NCI-H345 (cell line): ENCODE results near the gene RAP2B.
"Not testable (repeated sequence)": the region's sequence is repeated elsewhere in the genome, so short reads cannot be mapped to it uniquely, and the experiment has no call there.

ENCODE experiments used
- DNase-seq: peaks from one replicate; lab custom pipeline; 2025; lab: John Stamatoyannopoulos, UW

Gene RAP2B

DNA sequence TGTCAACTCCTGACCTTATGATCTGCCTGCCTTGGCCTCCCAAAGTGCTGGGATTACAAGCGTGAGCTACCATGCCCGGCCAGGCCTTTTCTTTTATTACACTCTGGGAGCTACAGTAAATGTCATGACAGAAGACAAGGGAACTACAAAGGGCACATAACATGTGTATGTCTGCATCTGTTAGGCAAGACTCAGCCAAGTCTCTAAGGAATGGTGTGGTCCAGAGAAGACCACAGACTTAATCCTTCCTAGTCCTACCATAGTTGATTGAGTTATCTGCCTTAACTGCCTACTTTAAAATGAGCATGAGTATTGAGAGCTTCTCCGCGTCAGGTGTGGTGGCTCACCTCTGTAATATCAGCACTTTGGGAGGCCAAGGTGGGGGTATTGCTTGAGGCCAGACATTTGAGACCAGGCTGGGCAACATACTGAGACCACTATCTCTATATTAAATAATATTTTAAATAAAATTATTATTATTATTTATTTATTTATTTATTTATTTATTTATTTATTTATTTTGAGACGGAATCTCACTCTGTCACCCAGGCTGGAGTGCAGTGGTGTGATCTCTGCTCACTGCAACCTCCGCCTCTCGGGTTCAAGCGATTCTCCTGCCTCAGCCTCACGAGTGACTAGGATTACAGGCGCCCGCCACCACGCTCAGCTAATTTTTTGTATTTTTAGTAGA is 31.9 kb downstream of the RAP2B start:
- not testable (repeated sequence) for DNase-seq

DNA sequence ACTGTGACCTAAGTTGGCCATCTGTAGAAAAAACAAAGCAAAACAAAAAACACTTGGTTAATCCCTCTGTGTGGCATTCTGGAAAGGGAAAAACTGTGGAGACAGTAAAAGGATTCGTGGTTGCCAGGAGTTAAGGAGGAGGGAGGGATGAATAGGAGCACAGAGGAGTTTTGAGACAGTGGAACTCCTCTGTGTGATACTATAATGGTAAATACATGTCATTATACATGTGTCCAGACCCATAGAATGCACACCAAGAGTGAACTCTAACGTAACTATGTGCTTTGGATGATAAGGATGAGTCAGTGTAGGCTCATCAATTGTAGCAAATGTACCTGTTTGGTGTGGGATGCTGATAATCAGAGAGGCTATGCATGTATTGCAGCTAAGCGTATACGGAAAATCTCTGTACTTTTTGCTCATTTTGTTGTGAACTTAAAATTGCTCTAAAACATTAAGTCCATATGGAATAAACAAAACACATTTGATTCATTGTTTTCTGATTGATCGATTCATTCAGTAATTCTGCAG is 33.4 kb downstream of the RAP2B start:
- DNase-seq, result no peak

GRCh38 chr3:153209596-153209995 is 47.6 kb downstream of the RAP2B start:
- DNase-seq, result no peak

DNA sequence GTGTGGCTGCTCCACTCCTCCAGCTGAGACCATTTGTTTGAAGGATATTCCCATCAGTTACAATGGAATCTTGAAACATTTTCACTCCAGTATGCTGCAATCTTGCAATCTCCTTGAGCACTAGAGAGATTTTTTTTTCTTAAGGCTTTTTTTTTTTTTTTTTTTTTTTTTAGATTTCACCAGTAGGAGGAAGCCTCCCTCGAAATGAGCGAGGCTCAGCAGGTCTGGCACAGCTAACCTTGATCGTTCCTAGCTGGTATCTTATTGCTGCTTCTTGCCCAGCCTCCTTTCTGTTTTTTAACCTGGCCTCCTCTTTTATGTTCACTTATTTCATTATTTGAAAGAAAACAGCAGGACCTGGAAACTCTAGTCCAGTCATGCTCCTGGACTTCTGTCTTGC is 48.1 kb downstream of the RAP2B start:
- no peak for DNase-seq

DNA sequence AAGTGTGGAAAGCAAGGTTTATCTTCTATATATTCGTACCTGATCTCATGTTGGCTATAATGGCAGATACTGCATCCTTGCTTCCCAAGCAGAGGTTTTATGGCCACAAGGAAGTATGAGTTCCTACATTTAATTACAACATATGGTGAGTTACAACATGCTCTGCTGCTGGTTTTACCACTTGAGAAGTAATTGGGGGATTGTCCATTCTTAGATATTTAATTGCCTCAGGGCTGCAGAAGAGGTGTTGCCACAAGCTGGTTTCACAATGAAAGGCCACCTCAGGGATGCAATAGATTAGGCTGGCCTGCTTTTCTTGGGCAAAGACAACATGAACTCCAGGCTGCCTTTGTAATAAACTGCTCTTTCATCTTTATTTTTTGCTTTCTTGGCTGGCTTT is 48.6 kb downstream of the RAP2B start:
- DNase-seq, result no peak

DNA sequence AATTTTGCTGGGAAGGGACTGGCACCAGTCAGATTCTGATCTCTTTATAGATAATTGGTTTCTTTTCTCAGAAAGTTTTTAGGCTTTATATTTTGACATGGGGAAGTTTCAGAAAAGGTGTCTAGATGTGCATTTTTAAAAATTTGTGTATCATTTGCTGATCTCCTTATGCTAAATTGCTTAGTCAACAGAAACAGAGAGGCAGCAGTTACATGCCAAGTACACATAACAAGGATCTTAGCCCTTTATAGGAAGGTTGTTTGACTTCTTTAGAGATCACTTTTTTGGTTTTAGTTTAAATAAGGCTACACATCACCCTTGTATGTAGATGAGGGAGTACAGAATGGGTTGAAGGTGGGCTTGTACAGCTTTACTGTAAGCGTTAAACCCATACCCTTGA is 53.5 kb downstream of the RAP2B start:
- no peak for DNase-seq

DNA sequence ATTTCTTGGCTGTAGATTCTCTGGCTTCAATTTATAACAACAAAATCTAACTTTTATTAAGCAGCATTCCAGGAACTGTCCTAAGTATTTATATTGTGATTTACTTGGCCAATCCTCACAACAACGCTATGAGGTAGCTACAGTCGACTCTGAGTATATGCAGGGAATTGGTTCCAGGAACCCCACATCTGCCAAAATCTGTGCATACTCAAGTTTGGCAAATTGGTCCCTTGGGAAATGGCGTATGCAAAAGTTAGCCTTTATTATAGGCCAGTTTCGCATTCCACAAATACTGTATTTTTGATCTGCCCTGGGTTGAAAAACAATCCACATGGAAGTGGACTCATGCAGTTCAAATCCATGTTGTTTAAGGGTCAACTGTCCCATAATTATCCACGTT is 53.9 kb downstream of the RAP2B start:
- no peak for DNase-seq

DNA sequence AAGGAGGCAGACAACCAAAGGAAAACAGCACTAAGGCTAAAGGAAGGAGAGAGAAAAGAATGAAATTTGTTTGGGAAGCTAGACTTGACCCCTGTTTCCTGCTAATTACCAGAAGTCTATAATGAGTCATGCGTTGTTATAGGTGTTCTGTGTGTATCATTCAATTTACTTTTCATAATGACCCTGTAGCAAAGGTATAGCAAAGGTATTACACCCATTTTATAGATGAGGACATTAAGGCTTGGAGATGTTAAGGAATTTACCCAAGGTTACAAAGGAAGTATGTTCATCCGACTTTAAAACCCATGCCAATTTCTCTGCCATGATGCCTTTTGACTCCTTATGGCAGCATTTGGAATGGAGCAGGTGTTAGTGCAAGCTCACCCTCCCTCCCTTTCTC is 54.9 kb downstream of the RAP2B start:
- no peak for DNase-seq

DNA sequence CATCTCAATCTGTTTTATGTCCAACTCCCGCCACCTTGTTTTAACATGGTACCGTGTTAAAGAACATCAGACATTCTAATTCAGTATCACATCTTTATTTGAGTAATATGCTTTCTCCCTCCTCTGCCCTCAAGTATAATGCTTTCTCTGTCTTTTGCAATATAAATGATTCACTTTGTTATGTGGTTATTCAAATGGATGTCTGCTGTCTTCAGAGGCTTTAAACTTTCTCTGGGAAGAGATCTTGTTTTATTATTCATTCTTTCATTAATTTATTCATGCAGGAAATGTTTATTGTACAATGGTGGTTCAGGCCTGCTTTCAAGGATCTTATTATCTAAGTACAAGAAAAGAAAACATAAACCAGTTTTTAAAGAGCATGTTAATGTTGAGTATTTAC is 57.1 kb downstream of the RAP2B start:
- DNase-seq, result no peak
